HG02798 (cell line): ENCODE measurements around the gene FAM53B.

Experiments
- ATAC-seq: cut with Tn5 transposase; IDR thresholded peaks from one replicate; pipeline ENCODE4 v1.9.1; 2021; ENCODE audit warnings: mild to moderate bottlenecking; ENCODE audit not compliant: unreplicated experiment, poor library complexity

Gene FAM53B

DNA sequence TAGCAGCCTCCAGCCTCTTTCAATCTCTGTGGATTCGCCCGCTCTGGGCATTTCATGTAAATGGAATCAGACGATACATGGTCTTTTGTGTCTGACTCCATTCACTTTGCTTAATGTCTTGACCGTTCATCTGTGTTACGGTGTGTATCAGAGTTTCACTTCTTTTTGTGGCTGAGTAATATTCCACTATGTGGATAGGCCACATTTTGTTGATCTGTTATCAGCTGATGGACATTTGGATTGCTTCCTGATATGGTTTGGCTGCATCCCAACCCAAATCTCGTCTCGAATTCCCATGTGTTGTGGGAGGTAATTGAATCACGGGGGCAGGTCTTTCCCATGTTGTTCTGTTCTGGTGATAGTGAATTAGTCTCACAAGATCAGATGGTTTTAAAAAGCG lies 173.5 kb downstream of the FAM53B start:
- ATAC-seq: no peak

DNA sequence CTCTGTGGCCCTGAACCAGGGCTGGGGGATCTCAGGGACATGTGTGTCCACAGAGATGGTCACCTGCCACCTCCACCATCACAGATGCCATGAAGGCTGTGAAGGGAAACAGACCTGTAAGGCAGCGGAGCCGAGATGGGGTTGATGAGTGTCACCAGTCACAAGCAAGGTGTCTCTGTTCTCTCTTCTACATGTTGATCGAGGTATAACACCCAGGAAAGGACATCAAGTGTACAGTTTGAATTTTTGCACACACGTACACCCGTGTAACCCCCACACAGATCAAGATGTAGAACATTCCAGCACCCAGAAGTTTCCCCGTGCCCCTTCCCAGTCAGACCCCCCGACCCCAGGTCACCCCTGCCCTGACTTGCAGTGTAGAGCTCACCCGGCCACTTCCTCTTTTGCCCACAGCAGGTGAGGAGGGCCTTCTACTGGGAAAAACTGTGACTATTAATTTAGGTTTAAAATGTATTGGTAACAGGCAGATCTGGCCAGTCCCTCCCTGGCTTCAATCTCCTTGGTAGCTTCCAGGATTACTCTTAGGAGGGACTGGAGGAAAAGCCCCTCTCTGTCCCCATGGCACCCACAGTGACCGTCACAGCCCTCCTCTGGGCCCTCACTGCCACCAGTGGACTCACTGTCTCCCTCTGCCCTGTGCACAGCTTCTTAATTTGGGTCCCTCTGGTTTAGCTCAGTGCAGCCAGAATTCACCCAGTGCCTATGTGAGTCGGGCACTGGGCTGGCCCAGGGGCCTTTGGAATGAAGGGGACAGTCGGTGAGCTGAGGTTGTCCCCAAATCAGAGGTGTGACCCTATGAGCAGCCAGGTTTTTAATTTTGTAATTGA lies 174.3 kb downstream of the FAM53B start:
- no peak for ATAC-seq
